GM23338 (cell line): Measurements from ENCODE around the gene QRICH1. TPM values are rescaled to one million over a fixed set of nuclear protein-coding genes. Genes with fewer than 3 reads are reported as not detected.
A peak's percentile ranks its signal among the peaks of the same experiment; 100 is the strongest.

Source experiments
- ATAC-seq: fragments of 200-7000 bp; cut with Tn5 transposase; 3 replicates; pipeline ENCODE4 v1.9.1; 2020
- DNase-seq: peaks from one replicate; pipeline ENCODE4 v3.0.0-alpha.2; 2015; ENCODE audit warnings: low spot score
- H2AFZ ChIP-seq: fragments of 200-600 bp; sonication (generic); 2 replicates; pipeline ENCODE4 v1.8.0; 2016; ENCODE audit warnings: antibody characterized with exemption, mild to moderate bottlenecking, moderate library complexity
- H3F3A ChIP-seq: fragments of 200-600 bp; sonication (generic); replicated peaks from 2 replicates; pipeline ENCODE4 v1.8.0; 2017; ENCODE audit warnings: antibody characterized with exemption, mixed run types, low read depth
- H3K27ac ChIP-seq: fragments of 200-600 bp; sonication (generic); 2 replicates; pipeline ENCODE4 v1.6.1; 2016; ENCODE audit warnings: low read depth
- H3K27me3 ChIP-seq: fragments of 200-600 bp; sonication (generic); 2 replicates; pipeline ENCODE4 v1.8.0; 2016; ENCODE audit warnings: mild to moderate bottlenecking, mixed run types, moderate library complexity; ENCODE audit not compliant: insufficient read depth
- H3K36me3 ChIP-seq: fragments of 200-600 bp; sonication (generic); 2 replicates; pipeline ENCODE4 v1.8.0; 2016; ENCODE audit warnings: mild to moderate bottlenecking; ENCODE audit not compliant: insufficient read depth
- H3K4me1 ChIP-seq: fragments of 200-600 bp; sonication (generic); 2 replicates; pipeline ENCODE4 v1.8.0; 2016; ENCODE audit warnings: mild to moderate bottlenecking, moderate library complexity; ENCODE audit not compliant: insufficient read depth
- H3K4me2 ChIP-seq: fragments of 200-600 bp; sonication (generic); 2 replicates; pipeline ENCODE4 v1.7.1; 2017; ENCODE audit warnings: mixed run types
- H3K4me3 ChIP-seq: fragments of 200-600 bp; sonication (generic); 2 replicates; pipeline ENCODE4 v1.6.1; 2016; ENCODE audit warnings: mixed run types
- H3K79me2 ChIP-seq: fragments of 200-600 bp; sonication (generic); replicated peaks from 2 replicates; pipeline ENCODE4 v1.8.0; 2017; ENCODE audit warnings: mild to moderate bottlenecking; ENCODE audit not compliant: insufficient read depth
- H3K9me2 ChIP-seq: fragments of 200-600 bp; sonication (generic); 2 replicates; pipeline ENCODE4 v1.8.0; 2017; ENCODE audit not compliant: insufficient read depth
- H4K20me1 ChIP-seq: fragments of 200-600 bp; sonication (generic); replicated peaks from 2 replicates; pipeline ENCODE4 v1.8.0; 2017; ENCODE audit warnings: mild to moderate bottlenecking; ENCODE audit not compliant: insufficient read depth
- H3K27ac Mint-ChIP-seq: 2 replicates; pipeline ENCODE4 v1.8.0; 2020; ENCODE audit warnings: inconsistent platforms, mild to moderate bottlenecking, moderate library complexity, mixed read lengths
- H3K27me3 Mint-ChIP-seq: 3 replicates; pipeline ENCODE4 v1.8.0; 2022; ENCODE audit warnings: low read depth, mild to moderate bottlenecking, moderate library complexity, mixed read lengths, inconsistent platforms; ENCODE audit not compliant: insufficient read depth, poor library complexity
- H3K36me3 Mint-ChIP-seq: 3 replicates; pipeline ENCODE4 v1.8.0; 2021; ENCODE audit warnings: low read depth, mild to moderate bottlenecking, inconsistent platforms, moderate library complexity, mixed read lengths
- H3K4me1 Mint-ChIP-seq: 3 replicates; pipeline ENCODE4 v1.8.0; 2020; ENCODE audit warnings: mild to moderate bottlenecking, inconsistent platforms, mixed read lengths
- H3K4me3 Mint-ChIP-seq: 3 replicates; pipeline ENCODE4 v1.8.0; 2021; ENCODE audit warnings: moderate library complexity, mild to moderate bottlenecking, inconsistent platforms, mixed read lengths
- H3K9me3 Mint-ChIP-seq: 3 replicates; pipeline ENCODE4 v1.8.0; 2020; ENCODE audit warnings: moderate library complexity, mild to moderate bottlenecking, inconsistent platforms, mixed read lengths
- CTCF ChIP-seq, 2 experiments: fragments of 200-600 bp in 1 of 2; sonication (generic) in 1 of 2; conservative IDR thresholded peaks; 2 replicates each; pipeline versions ENCODE4 v1.5.1 to v1.6.1; 2016 to 2017; ENCODE audit warnings: antibody characterized with exemption in 2 of 2, low read depth in 2 of 2, mild to moderate bottlenecking in 2 of 2, moderate library complexity in 1 of 2
- ZNF462 ChIP-seq: fragments of 250-450 bp; sonication (Bioruptor Pico); IDR thresholded peaks from 2 replicates; pipeline ENCODE4 v1.5.0; 2020; ENCODE audit warnings: mild to moderate bottlenecking, moderate library complexity
- polyA plus RNA-seq: library from polyadenylated mRNA; unstranded; fragments of >200 nt; fragmentation: Nextera tagmentation; extraction: Ambion mirVana; gene quantifications from 2 replicates; pipeline ENCODE4 v1.2.1, GENCODE V29; 2016
- total RNA-seq: library from RNA; depleted of rRNA; stranded (reverse); fragments of >200 nt; shearing (Covaris generic); gene quantifications from 2 replicates; pipeline ENCODE4 v1.2.3, GENCODE V29; 2014

The QRICH1 gene
- total and polyA plus RNA-seq, 2 experiments from 2014 or later = 66.9 to 149 TPM

DNA sequence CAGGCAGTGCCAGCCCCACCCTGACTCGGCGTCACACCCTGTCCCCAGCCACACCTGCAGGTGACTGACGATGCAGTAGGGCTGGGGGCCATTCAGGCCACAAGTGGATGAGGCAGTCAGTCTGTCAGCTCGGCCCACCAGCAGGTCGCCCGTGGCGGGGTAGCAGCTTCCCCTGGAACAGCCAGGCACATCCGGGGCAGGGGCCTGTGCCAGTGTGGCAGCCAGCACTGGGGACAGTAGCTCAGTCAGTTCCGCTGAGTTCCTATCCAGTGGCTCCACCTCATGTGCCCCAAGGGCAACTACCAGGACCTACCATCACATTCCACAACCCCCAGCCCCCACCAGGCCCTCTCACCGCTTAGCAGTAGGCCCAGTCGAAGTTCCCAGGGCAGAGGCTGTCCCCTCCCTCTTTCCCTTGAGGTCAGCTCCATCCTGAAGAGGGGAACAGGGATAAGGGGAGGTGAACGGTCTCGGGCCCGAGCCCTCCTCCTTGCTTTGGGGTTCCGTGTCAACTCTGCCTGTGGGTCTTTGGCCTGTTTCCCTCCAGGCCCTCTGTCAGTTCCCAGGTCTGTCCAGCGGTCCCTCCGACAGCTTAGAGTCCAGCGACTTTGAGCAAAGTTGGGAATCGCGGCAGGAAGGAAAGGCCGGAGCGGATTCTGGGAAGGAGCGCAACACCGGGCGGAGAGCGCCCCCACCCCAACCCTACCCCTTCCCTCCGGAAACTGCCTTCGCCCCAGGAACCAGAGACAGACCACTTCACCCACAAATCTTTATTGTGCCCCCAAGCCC, 38.8 kb upstream of the QRICH1 start, which contains the start of gene LAMB2:
TSS of gene LAMB2 (minus strand) at position 614 of the 789 bp plus-strand sequence. CDS start at position 431, 183 bp downstream.
- Histone ChIP-seq H4K20me1 (no peaks in the 10 kb centered on the region), H3K36me3 (no peaks in the 10 kb centered on the region), H3K4me2 (peak within 1 kb of the TSS; percentile 100), H3F3A (no peaks in the 10 kb centered on the region), H3K4me3 (peak within 1 kb of the TSS; percentile 97), H3K9me2 (no peaks in the 10 kb centered on the region), H3K27ac (peak within 1 kb of the TSS; percentile 93), H3K4me1 (peaks cover 7% of the 10 kb centered on the region; the same call in 1 of the 2 replicates), H3K79me2 (no peaks in the 10 kb centered on the region; the same call in 1 of the 2 replicates), H3K27me3 (no peaks in the 10 kb centered on the region), H2AFZ (peak within 1 kb of the TSS; percentile 100)
- H3K4me1 Mint-ChIP-seq = peaks cover 15% of the 10 kb centered on the region
- no peak for TF ChIP-seq ZNF462 (CRISPR knock-in tag)
- peak in 1 of 2 experiments; percentile 20; a peak in 1 of 4 replicates for TF ChIP-seq CTCF (conservative IDR thresholded peaks at IDR 0.05; ENCODE audit: low read depth in 2 of 2)
- ATAC-seq = peak; percentile 77
- H3K9me3 Mint-ChIP-seq = no peaks in the 10 kb centered on the region; the same call in 2 of the 3 replicates
- peak within 1 kb of the TSS; percentile 85 for H3K27ac Mint-ChIP-seq
- H3K27me3 Mint-ChIP-seq = peaks cover 2% of the 10 kb centered on the region
- DNase-seq = peak; percentile 93
- H3K4me3 Mint-ChIP-seq = peak within 1 kb of the TSS; percentile 88
- no peaks in the 10 kb centered on the region for H3K36me3 Mint-ChIP-seq
